ENCODE results near the gene HEBP1. TPM values are rescaled to one million over a fixed set of nuclear protein-coding genes. Genes with fewer than 3 reads are reported as not detected.

Gene HEBP1
- total RNA-seq, 1 donor from 2014 or later, result 14.7 TPM

- TF ChIP-seq CTCF (IDR thresholded peaks at IDR 0.05; ENCODE audit: insufficient read depth, low read length, poor library complexity, severe bottlenecking), result no peak
- Histone ChIP-seq H3K27me3 (ENCODE audit: control insufficient read depth, insufficient read depth, low read length) (no peaks in the 10 kb centered on the region), H3K4me3 (ENCODE audit: low read depth, low read length) (no peak overlapping the region), H3K36me3 (ENCODE audit: control insufficient read depth, insufficient read depth, low read length) (no peaks in the 10 kb centered on the region)
- DNase-seq (ENCODE audit: low read depth), result no peak
Observed at GRCh38 chr12:12965836-12966235, 34.2 kb downstream of the HEBP1 start.

DNA sequence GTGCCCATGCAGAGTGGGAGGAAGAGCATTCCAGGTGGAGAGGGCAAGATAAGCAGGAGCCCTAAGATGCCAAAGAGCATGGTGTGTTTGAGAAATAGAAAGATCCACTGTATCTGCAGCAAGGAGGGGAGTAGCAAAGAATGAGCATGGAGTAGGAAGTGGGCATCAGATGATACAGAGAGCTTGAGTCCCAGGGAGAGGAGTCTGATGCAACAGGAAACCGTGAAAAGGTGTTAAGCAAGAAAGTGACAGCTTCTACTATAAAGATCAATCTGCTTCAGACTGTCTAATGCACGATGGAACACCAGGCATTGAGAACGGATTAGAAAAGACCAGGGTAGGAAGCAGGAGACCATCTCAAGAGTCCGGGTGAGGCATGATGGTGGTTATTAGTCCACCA lies 35.8 kb downstream of the HEBP1 start:
- Histone ChIP-seq H3K4me3 (ENCODE audit: low read depth, low read length) (no peak overlapping the region), H3K36me3 (ENCODE audit: control insufficient read depth, insufficient read depth, low read length) (no peaks in the 10 kb centered on the region), H3K27me3 (ENCODE audit: control insufficient read depth, insufficient read depth, low read length) (no peaks in the 10 kb centered on the region)
- no peak for TF ChIP-seq CTCF (IDR thresholded peaks at IDR 0.05; ENCODE audit: insufficient read depth, low read length, poor library complexity, severe bottlenecking)
- no peak for DNase-seq (ENCODE audit: low read depth)

DNA sequence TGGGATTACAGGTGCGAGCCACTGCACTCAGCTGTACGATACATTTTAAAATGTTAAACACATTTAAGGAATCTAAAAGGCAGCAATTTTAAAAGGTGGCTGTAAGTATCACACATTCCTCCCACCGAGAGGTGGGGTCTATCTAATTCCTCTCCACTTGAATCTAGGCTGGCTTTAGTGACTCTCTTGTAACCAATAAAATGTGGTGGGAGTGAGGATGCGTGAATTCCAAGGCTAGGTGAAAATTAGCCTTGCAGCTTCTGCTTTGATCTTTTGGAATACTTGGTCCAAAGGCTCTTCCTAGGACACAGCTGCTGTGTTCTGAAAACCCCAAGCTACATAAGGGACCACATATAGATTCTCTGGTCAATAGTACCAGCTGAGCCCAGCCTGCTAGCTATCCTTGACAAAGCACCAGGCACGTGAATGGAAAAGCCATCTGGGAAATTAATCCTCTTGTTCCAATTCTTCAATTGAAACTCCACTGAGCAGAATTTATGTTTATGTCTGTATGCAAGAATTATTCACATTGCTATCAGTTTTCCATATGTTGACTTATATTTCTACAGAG lies 39.3 kb downstream of the HEBP1 start:
- no peak for DNase-seq (ENCODE audit: low read depth)
- no peak for TF ChIP-seq CTCF (IDR thresholded peaks at IDR 0.05; ENCODE audit: insufficient read depth, low read length, poor library complexity, severe bottlenecking)
- no peaks in the 10 kb centered on the region for H3K27me3 ChIP-seq (ENCODE audit: control insufficient read depth, insufficient read depth, low read length)
- no peaks in the 10 kb centered on the region for H3K36me3 ChIP-seq (ENCODE audit: control insufficient read depth, insufficient read depth, low read length)
- no peak overlapping the region for H3K4me3 ChIP-seq (ENCODE audit: low read depth, low read length)

- Histone ChIP-seq H3K27me3 (ENCODE audit: control insufficient read depth, insufficient read depth, low read length) (no peaks in the 10 kb centered on the region), H3K36me3 (ENCODE audit: control insufficient read depth, insufficient read depth, low read length) (no peaks in the 10 kb centered on the region), H3K4me3 (ENCODE audit: low read depth, low read length) (no peak overlapping the region)
- no peak for TF ChIP-seq CTCF (IDR thresholded peaks at IDR 0.05; ENCODE audit: insufficient read depth, low read length, poor library complexity, severe bottlenecking)
- no peak for DNase-seq (ENCODE audit: low read depth)
Observed at GRCh38 chr12:12958886-12959285, 41.2 kb downstream of the HEBP1 start.

DNA sequence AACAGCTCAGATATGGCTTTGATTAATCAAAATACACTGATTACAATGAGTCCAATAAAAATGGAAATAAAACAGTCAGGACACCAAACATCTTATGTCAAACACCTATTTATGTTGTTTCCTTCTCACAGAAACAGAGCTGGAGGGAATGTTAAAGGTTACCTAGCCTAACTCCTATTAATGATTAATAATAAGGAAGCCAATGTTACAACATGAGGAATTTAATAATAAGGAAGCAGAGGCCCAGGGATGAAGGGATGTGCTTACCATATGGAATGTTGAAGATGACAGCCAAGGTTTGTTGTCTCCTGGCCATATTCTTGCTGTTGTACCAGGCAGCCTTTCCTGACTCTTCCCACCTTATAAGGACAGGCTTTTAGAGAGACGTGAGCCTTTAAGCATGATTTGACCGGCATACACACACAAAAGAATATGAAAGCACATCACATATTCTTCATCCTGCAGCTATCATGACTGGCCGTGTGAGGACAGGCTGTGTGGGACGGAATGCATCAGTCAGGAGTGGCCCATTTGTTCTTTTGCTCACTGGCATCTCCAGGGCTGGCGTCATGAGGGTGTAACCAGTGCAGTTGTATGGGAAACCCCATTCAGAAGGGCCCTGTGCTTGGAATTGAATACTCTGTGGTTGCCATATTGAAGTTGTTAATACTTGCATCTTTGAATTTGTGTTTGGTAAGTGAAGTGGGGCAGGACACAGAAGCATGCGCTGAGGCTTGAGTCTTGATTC lies 45.0 kb downstream of the HEBP1 start:
- TF ChIP-seq CTCF (IDR thresholded peaks at IDR 0.05; ENCODE audit: insufficient read depth, low read length, poor library complexity, severe bottlenecking), result no peak
- DNase-seq (ENCODE audit: low read depth), result no peak
- H3K4me3 ChIP-seq (ENCODE audit: low read depth, low read length), result no peak overlapping the region

DNA sequence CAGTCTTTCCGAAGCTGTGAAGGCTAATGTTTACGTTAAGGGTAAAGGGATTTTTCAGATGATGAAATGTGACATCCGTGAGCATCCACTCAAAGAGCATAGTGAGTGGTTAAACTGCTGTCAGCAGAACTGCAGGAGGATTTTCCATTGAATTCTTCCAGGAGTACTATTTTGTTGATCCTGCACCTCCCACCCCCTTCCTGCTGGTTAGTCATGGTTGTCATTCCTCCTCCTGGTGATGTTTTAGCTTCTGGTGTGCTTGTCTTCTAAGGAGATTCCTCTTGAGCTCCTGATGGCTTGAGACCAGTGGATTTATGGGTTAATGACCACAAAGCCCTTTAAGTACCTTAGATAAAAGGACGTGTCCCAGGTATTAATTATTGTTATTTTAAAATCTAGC lies 45.7 kb downstream of the HEBP1 start:
- no peaks in the 10 kb centered on the region for H3K27me3 ChIP-seq (ENCODE audit: control insufficient read depth, insufficient read depth, low read length)
- no peak overlapping the region for H3K4me3 ChIP-seq (ENCODE audit: low read depth, low read length)
- no peak for TF ChIP-seq CTCF (IDR thresholded peaks at IDR 0.05; ENCODE audit: insufficient read depth, low read length, poor library complexity, severe bottlenecking)
- no peaks in the 10 kb centered on the region for H3K36me3 ChIP-seq (ENCODE audit: control insufficient read depth, insufficient read depth, low read length)
- peak; percentile 21 for DNase-seq (ENCODE audit: low read depth)

More for the DNA sequence above, 45.0 kb downstream of the HEBP1 start:
- Histone ChIP-seq H3K36me3 (ENCODE audit: control insufficient read depth, insufficient read depth, low read length) (no peaks in the 10 kb centered on the region), H3K27me3 (ENCODE audit: control insufficient read depth, insufficient read depth, low read length) (no peaks in the 10 kb centered on the region)

Data from kidney epithelial cell (primary cell).